Esophagus muscularis mucosa (tissue), 3 donors: ENCODE measurements around the gene CTIF.

Experiments
- CTCF ChIP-seq, 3 experiments: fragments of 200-600 bp in 2 of 3; fragments of 450-650 bp in 1 of 3; sonication (generic) in 2 of 3; IDR thresholded peaks; one replicate each; pipeline ENCODE4 v1.5.1; 2017 to 2019; ENCODE audit warnings: antibody characterized with exemption in 3 of 3, mild to moderate bottlenecking in 2 of 3, moderate library complexity in 1 of 3
- POLR2A ChIP-seq: fragments of 450-650 bp; IDR thresholded peaks from one replicate; pipeline ENCODE4 v1.6.1; 2017; ENCODE audit warnings: antibody characterized with exemption, moderate library complexity, mild to moderate bottlenecking, low read depth
- POLR2AphosphoS5 ChIP-seq, 2 donors: sonication (generic); formaldehyde crosslinking; IDR thresholded peaks; one replicate each; pipeline ENCODE4 v1.6.1; 2017; ENCODE audit warnings: antibody characterized with exemption in 2 of 2

DNA sequence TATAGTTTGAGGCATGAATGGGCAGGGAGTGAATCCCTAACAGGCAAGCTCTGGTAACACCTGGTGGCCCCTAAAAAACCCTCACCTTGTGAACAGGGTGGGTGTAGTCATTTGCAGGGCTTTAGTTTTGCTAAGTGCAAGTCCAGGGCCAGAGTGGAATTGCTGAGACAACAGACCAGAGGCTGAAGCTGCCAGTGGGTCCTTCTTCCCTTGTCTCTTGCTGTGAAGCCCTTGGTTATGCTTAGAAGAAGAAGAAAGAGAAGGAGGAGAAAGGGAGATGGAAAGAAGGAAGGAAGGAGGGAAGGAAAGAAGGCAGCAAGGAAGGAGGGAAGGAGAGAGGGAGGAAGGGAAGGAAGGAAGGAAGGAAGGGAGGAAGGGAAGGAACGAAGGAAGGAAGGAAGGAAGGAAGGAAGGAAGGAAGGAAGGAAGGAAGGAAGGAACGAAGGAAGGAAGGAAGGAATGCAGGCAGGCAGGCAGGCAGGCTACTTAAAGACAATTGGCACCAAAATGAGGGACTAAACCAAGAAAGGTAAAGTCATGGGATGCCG, 366.1 kb downstream of the CTIF start:
- TF ChIP-seq POLR2A = no peak
- TF ChIP-seq POLR2AphosphoS5 (IDR thresholded peaks at IDR 0.05) = no peak
- no peak for TF ChIP-seq CTCF (IDR thresholded peaks at IDR 0.05)
